ENCODE results near the gene DIO3.

DIO3 gene

GRCh38 chr14:101600336-101600890, 39.1 kb downstream of the DIO3 start:
- no peak for DNase-seq

- DNase-seq: no peak
Measured at GRCh38 chr14:101600891-101601605, 39.8 kb downstream of the DIO3 start.

- DNase-seq: no peak
Measured at GRCh38 chr14:101601606-101602465, 40.5 kb downstream of the DIO3 start.

- no peak for DNase-seq
Measured at GRCh38 chr14:101602466-101602840, 41.2 kb downstream of the DIO3 start.

- DNase-seq: no peak
Measured at GRCh38 chr14:101603096-101603495, 41.8 kb downstream of the DIO3 start.

GRCh38 chr14:101604228-101604934, 43.1 kb downstream of the DIO3 start:
- no peak for DNase-seq

- no peak for DNase-seq
Measured at GRCh38 chr14:101604935-101605780, 43.9 kb downstream of the DIO3 start.

GRCh38 chr14:101605836-101606235, 44.5 kb downstream of the DIO3 start:
- no peak for DNase-seq

Measured in activated CD4-positive, alpha-beta T cell treated with anti-CD3 and anti-CD28 coated beads, Interleukin-2, amount 50 U/mL, for 16 hours (primary cell).